ENCODE results near the gene PAX8. TPM values are rescaled to one million over a fixed set of nuclear protein-coding genes. Genes with fewer than 3 reads are reported as not detected.
"Not testable (repeated sequence)": the region's sequence is repeated elsewhere in the genome, so short reads cannot be mapped to it uniquely, and the experiment has no call there.

PAX8 gene
- total RNA-seq, 1 donor from 2014 or later, result 2.9 TPM

DNA sequence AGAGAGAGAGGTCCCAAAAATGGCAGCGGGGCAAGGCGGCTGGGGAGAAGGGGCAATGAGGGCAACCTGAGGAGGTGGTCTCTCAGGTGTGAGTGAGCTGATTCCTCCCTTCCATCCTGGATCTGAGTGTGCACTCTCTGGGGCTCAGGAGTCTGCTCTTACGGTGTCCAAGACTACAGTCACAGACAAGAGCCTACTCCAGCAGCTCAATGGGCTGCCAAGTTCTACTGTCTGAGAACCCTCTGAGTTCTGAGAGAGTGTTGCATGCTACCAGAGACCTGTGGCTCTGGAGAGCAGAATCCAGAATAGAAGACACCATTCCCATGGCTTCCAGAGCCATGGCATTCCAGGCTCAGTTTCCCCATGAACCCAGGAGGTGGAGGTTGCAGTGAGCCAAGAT, 7.1 kb upstream of the PAX8 start:
- H3K79me2 ChIP-seq (ENCODE audit: low read depth), result no peaks in the 10 kb centered on the region
- H3K27me3 ChIP-seq, result peaks cover 85% of the 10 kb centered on the region
- H3K4me1 ChIP-seq, result no peaks in the 10 kb centered on the region
- no peaks in the 10 kb centered on the region for H3K9me3 ChIP-seq (ENCODE audit: low read depth)
- H3K27ac ChIP-seq, result no peak overlapping the region
- H3K4me2 ChIP-seq, result no peak overlapping the region
- Mint-ChIP-seq H3K36me3 (no peaks in the 10 kb centered on the region), H3K9me3 (no peaks in the 10 kb centered on the region), H3K27ac (no peak overlapping the region), H3K27me3 (ENCODE audit: insufficient read depth, low read depth) (peaks cover 14% of the 10 kb centered on the region), H3K4me1 (peaks cover 23% of the 10 kb centered on the region), H3K4me3 (no peak overlapping the region)
- H3K4me3 ChIP-seq, result no peak overlapping the region
- no peak for TF ChIP-seq CTCF (IDR thresholded peaks at IDR 0.05)
- TF ChIP-seq EZH2phosphoT487 (IDR thresholded peaks at IDR 0.05), result no peak
- no peak for TF ChIP-seq EZH2 (IDR thresholded peaks at IDR 0.05)
- no peak for DNase-seq (ENCODE audit: low spot score)
- H3K36me3 ChIP-seq, result no peaks in the 10 kb centered on the region
- H3K9ac ChIP-seq, result no peak overlapping the region
- no peaks in the 10 kb centered on the region for H4K20me1 ChIP-seq (ENCODE audit: low read depth)
- H3F3A ChIP-seq (ENCODE audit: low read depth), result no peaks in the 10 kb centered on the region
- no peak overlapping the region for H2AFZ ChIP-seq (replicated peaks)

DNA sequence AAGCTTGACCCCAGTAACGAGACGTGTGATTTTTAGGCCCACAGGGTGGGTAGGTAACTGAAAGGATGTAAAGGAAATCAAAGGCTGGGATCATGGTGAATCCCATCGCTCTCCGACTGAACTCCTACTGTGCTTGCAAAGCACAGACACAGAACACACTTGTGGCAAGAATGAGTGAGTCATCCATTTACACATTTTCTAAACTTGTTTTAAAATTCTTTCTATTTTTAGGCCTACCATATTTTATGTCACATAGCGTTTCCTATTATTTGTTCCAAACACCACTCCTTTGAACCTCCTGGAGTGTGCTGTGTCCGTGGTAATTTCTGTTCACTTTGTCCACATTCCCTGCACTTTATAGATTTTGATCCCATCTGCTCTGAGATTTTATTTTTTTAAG, 6.3 kb upstream of the PAX8 start:
- H3F3A ChIP-seq (ENCODE audit: low read depth); H2AFZ ChIP-seq (replicated peaks); H3K4me1 ChIP-seq; H3K27ac ChIP-seq; H3K79me2 ChIP-seq (ENCODE audit: low read depth); H3K9me3 ChIP-seq (ENCODE audit: low read depth); H3K36me3 Mint-ChIP-seq; H3K9ac ChIP-seq; H4K20me1 ChIP-seq (ENCODE audit: low read depth); H3K4me3 ChIP-seq; H3K4me3 Mint-ChIP-seq; DNase-seq (ENCODE audit: low spot score); H3K36me3 ChIP-seq; H3K4me2 ChIP-seq; H3K9me3 Mint-ChIP-seq: not testable (repeated sequence)
- H3K27me3 ChIP-seq, result peaks cover 85% of the 10 kb centered on the region
- Mint-ChIP-seq H3K4me1 (peaks cover 26% of the 10 kb centered on the region), H3K27ac (peak overlapping the region; percentile 9), H3K27me3 (ENCODE audit: insufficient read depth, low read depth) (peaks cover 15% of the 10 kb centered on the region)

DNA sequence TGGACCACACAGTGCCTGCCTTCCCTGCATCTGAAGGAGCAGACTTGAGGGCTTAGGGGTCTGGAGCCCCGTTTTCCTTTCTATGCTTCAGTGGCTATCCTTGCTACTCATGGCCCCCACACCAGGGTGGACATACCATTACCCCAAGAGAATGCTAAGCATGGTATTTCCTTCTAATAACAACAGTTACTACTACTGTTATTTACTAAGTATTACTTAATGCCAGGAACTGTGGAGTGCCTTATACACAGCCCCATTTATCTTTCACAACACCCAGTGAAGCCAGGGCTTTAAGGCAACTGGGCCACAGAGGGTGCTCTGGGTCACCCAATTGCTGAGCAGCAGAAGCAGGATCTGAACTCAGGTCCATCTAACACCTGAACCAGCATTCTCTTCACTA, 5.8 kb upstream of the PAX8 start:
- H3K27me3 Mint-ChIP-seq (ENCODE audit: insufficient read depth, low read depth), result peaks cover 21% of the 10 kb centered on the region
- Histone ChIP-seq H3K36me3 (no peaks in the 10 kb centered on the region), H3K27ac (no peak overlapping the region), H3K9ac (no peak overlapping the region), H3K27me3 (peaks cover 85% of the 10 kb centered on the region), H3K4me1 (no peaks in the 10 kb centered on the region), H3K4me3 (no peak overlapping the region), H3K4me2 (no peak overlapping the region), H3K9me3 (ENCODE audit: low read depth) (no peaks in the 10 kb centered on the region), H3K79me2 (ENCODE audit: low read depth) (no peaks in the 10 kb centered on the region), H4K20me1 (ENCODE audit: low read depth) (no peaks in the 10 kb centered on the region), H2AFZ (replicated peaks) (no peak overlapping the region), H3F3A (ENCODE audit: low read depth) (no peaks in the 10 kb centered on the region)
- TF ChIP-seq CTCF (IDR thresholded peaks at IDR 0.05) (no peak), EZH2 (IDR thresholded peaks at IDR 0.05) (no peak), EZH2phosphoT487 (IDR thresholded peaks at IDR 0.05) (no peak)
- H3K4me3 Mint-ChIP-seq, result no peak overlapping the region
- H3K27ac Mint-ChIP-seq, result no peak overlapping the region
- H3K9me3 Mint-ChIP-seq, result no peaks in the 10 kb centered on the region
- H3K4me1 Mint-ChIP-seq, result peaks cover 30% of the 10 kb centered on the region
- no peak for DNase-seq (ENCODE audit: low spot score)
- no peaks in the 10 kb centered on the region for H3K36me3 Mint-ChIP-seq

GRCh38 chr2:113283704-113284284, 5.1 kb upstream of the PAX8 start:
- no peaks in the 10 kb centered on the region for H3F3A ChIP-seq (ENCODE audit: low read depth)
- H2AFZ ChIP-seq (replicated peaks), result no peak overlapping the region

More at GRCh38 chr2:113283704-113284284, 5.1 kb upstream of the PAX8 start:
- Histone ChIP-seq H3K9me3 (ENCODE audit: low read depth) (no peaks in the 10 kb centered on the region), H4K20me1 (ENCODE audit: low read depth) (peaks cover under 1% of the 10 kb centered on the region), H3K36me3 (no peaks in the 10 kb centered on the region), H3K79me2 (ENCODE audit: low read depth) (no peaks in the 10 kb centered on the region), H3K4me2 (no peak overlapping the region), H3K4me1 (no peaks in the 10 kb centered on the region), H3K4me3 (no peak overlapping the region), H3K27me3 (peaks cover 85% of the 10 kb centered on the region), H3K27ac (no peak overlapping the region), H3K9ac (no peak overlapping the region)
- TF ChIP-seq EZH2 (IDR thresholded peaks at IDR 0.05) (no peak), EZH2phosphoT487 (IDR thresholded peaks at IDR 0.05) (no peak), CTCF (IDR thresholded peaks at IDR 0.05) (no peak)
- Mint-ChIP-seq H3K4me1 (peaks cover 35% of the 10 kb centered on the region), H3K4me3 (no peak overlapping the region), H3K36me3 (no peaks in the 10 kb centered on the region), H3K27ac (no peak overlapping the region), H3K27me3 (ENCODE audit: insufficient read depth, low read depth) (peaks cover 25% of the 10 kb centered on the region), H3K9me3 (no peaks in the 10 kb centered on the region)
- no peak for DNase-seq (ENCODE audit: low spot score)
